HepG2 (cell line): Measurements from ENCODE around the gene PEX5. TPM values are rescaled to one million over a fixed set of nuclear protein-coding genes. Genes with fewer than 3 reads are reported as not detected.

ENCODE experiments used
- ATAC-seq: fragments of 200-7000 bp; cut with Tn5 transposase; 3 replicates; pipeline ENCODE4 v1.9.1; 2020; ENCODE audit warnings: mild to moderate bottlenecking, moderate library complexity
- BruUV-seq: library from RNA; stranded (reverse); fragments of 400-500 nt; replicated peaks from 2 replicates; lab custom pipeline; 2021; lab: Mats Ljungman, UMichigan
- CTCF ChIA-PET: fragments of 300-600 bp; formaldehyde crosslinking; extraction: SDS; loops from one replicate; lab custom pipeline; 2021; ENCODE audit warnings: low total read pairs, inconsistent platforms, low intra/inter-chr PET ratio; lab: Yijun Ruan, JAX
- POLR2A ChIA-PET: fragments of 350-600 bp; sonication (Branson Sonifier 250); formaldehyde crosslinking; loops from one replicate; lab custom pipeline; 2020; ENCODE audit warnings: antibody characterized with exemption, inconsistent platforms; lab: Yijun Ruan, JAX
- DNase-seq: peaks from one replicate; pipeline ENCODE4 v3.0.0-alpha.2; 2015; ENCODE audit warnings: low spot score
- FAIRE-seq: peaks from 3 replicates; lab custom pipeline; 2011; peaks lifted over from hg19 to GRCh38; lab: Jason Lieb, UNC
- H2AFZ ChIP-seq: one replicate; pipeline ENCODE4 v1.6.1; 2011; ENCODE audit warnings: low read length, inconsistent platforms
- H3K27ac ChIP-seq: fragments of 300-600 bp; 3 replicates; pipeline ENCODE4 v1.8.0; 2011; ENCODE audit warnings: mixed run types, mild to moderate bottlenecking, mixed read lengths, low read length, inconsistent platforms; ENCODE audit not compliant: insufficient read depth; ENCODE audit errors: extremely low read length
- H3K27me3 ChIP-seq, 2 experiments: fragments of 200-600 bp in 1 of 2; 2 replicates in 1 of 2; 3 replicates in 1 of 2; pipeline versions ENCODE4 v1.6.0 to v1.8.0; 2011; ENCODE audit warnings: low read length in 2 of 2, mild to moderate bottlenecking in 2 of 2, moderate library complexity in 2 of 2, inconsistent platforms in 1 of 2; ENCODE audit not compliant: insufficient read depth in 2 of 2, control insufficient read depth in 1 of 2
- H3K36me3 ChIP-seq, 2 experiments: fragments of 200-600 bp in 1 of 2; replicated peaks in 1 of 2; 2 replicates in 1 of 2; 3 replicates in 1 of 2; pipeline versions ENCODE4 v1.5.1 to v1.8.0; 2011; ENCODE audit warnings: low read length in 2 of 2, inconsistent platforms in 1 of 2; ENCODE audit not compliant: insufficient read depth in 2 of 2, control insufficient read depth in 1 of 2
- H3K4me1 ChIP-seq: 2 replicates; pipeline ENCODE4 v1.5.1; 2012; ENCODE audit warnings: low read length, inconsistent platforms; ENCODE audit not compliant: insufficient read depth
- H3K4me2 ChIP-seq: 2 replicates; pipeline ENCODE4 v1.6.0; 2011; ENCODE audit warnings: low read depth, low read length, inconsistent platforms
- H3K4me3 ChIP-seq, 3 experiments: fragments of 200-600 bp in 1 of 3; sonication (generic), shearing (Covaris generic) in 1 of 3; replicated peaks in 1 of 3; 2 replicates each; pipeline ENCODE4 v1.5.1; 2011 to 2016; ENCODE audit warnings: low read length in 3 of 3, inconsistent platforms in 2 of 3, low read depth in 2 of 3, mild to moderate bottlenecking in 2 of 3, control low read depth in 1 of 3, mixed read lengths in 1 of 3; ENCODE audit not compliant: insufficient read depth in 1 of 3
- H3K79me2 ChIP-seq: one replicate; pipeline ENCODE4 v1.6.1; 2011; ENCODE audit warnings: low read length, inconsistent platforms; ENCODE audit not compliant: insufficient read depth
- H3K9ac ChIP-seq: 2 replicates; pipeline ENCODE4 v1.6.0; 2011; ENCODE audit warnings: mild to moderate bottlenecking, low read depth, low read length, inconsistent platforms; ENCODE audit not compliant: insufficient read depth
- H3K9me3 ChIP-seq: 2 replicates; pipeline ENCODE4 v1.5.1; 2012; ENCODE audit warnings: mild to moderate bottlenecking, low read length
- H4K20me1 ChIP-seq: 2 replicates; pipeline ENCODE4 v1.6.0; 2011; ENCODE audit warnings: inconsistent platforms, mild to moderate bottlenecking, low read length, moderate library complexity; ENCODE audit not compliant: insufficient read depth
- CTCF ChIP-seq: sonication (generic); formaldehyde crosslinking; IDR thresholded peaks from 2 replicates; pipeline ENCODE4 v1.5.0; 2020; ENCODE audit warnings: mild to moderate bottlenecking, missing genetic modification reagents, moderate library complexity
- KLF11 ChIP-seq: IDR thresholded peaks from 2 replicates; pipeline ENCODE4 v1.6.1; 2016; ENCODE audit warnings: missing compliant biosample characterization
- SMC3 ChIP-seq: IDR thresholded peaks from 2 replicates; pipeline ENCODE4 v1.6.1; 2011; ENCODE audit warnings: low read length, improper control_type of control experiment
- SNAI1 ChIP-seq: sonication (generic); formaldehyde crosslinking; IDR thresholded peaks from 2 replicates; pipeline ENCODE4 v1.5.0; 2020; ENCODE audit warnings: mild to moderate bottlenecking, missing genetic modification reagents, borderline replicate concordance
- STAG1 ChIP-seq: sonication (generic); formaldehyde crosslinking; IDR thresholded peaks from 2 replicates; pipeline ENCODE4 v1.4.0; 2020; ENCODE audit warnings: missing genetic modification reagents
- ZFYVE20 ChIP-seq: sonication (generic); formaldehyde crosslinking; IDR thresholded peaks from 2 replicates; pipeline ENCODE4 v1.8.0; 2023; ENCODE audit warnings: low read depth, mild to moderate bottlenecking, moderate library complexity, missing genetic modification reagents, borderline replicate concordance
- ZNF354B ChIP-seq: sonication (generic); formaldehyde crosslinking; IDR thresholded peaks from 2 replicates; pipeline ENCODE4 v1.8.0; 2022; ENCODE audit warnings: mild to moderate bottlenecking, missing genetic modification reagents
- WGBS: methylation state at CpG from one replicate; pipeline ENCODE4 v1.1.6; 2017; ENCODE audit warnings: low lambda C conversion rate; 5-methylcytosine and 5-hydroxymethylcytosine counted together
- in situ Hi-C: cut with HindIII; loops from 2 replicates; pipeline ENCODE4 v1.10.0; 2017; ENCODE audit warnings: low pct_unique_long_range_greater_than_20kb; ENCODE audit not compliant: extremely low pct_ligation_motif_present
- intact Hi-C: fragments of 100-400 bp; cut with micrococcal nuclease; formaldehyde crosslinking; loops from one replicate; pipeline ENCODE4 v1.10.0; 2022; ENCODE audit not compliant: unreplicated experiment
- polyA plus RNA-seq, 8 experiments: library from polyadenylated mRNA; depleted of rRNA in 3 of 8; stranded (reverse) in 7 of 8; unstranded in 1 of 8; fragments of >200 nt; fragmentation: Illumina TruSeq in 4 of 8; extraction: Trizol in 4 of 8; gene quantifications; 2 replicates each; pipeline versions ENCODE4 v1.2.1 to v1.2.3, GENCODE V29; 2011 to 2016; ENCODE audit warnings: low read depth in 4 of 8, missing spikeins in 1 of 8, mixed read lengths in 1 of 8; ENCODE audit not compliant: insufficient read depth in 1 of 8
- total RNA-seq, 5 experiments: library from RNA; depleted of rRNA; stranded (reverse); fragments of >200 nt; fragmentation: Illumina TruSeq; extraction: Trizol; gene quantifications; 2 replicates each; pipeline ENCODE4 v1.2.3, GENCODE V29; 2016; ENCODE audit warnings: low read depth in 1 of 5

Gene PEX5
- total and polyA plus RNA-seq, 2 of the 13 experiments (the other 11 are each of a cell fraction or from before 2014, with no cell fraction given): 16.4 to 29.0 TPM

GRCh38 chr12:7144414-7145120, 44.9 kb upstream of the PEX5 start:
- Histone ChIP-seq H2AFZ (no peak overlapping the region), H3K36me3 (peaks cover 16 to 69% of the 10 kb centered on the region in 2 experiments), H3K27me3 (no peaks in the 10 kb centered on the region), H3K4me2 (no peak overlapping the region), H3K4me1 (no peaks in the 10 kb centered on the region; the same call in 1 of the 2 replicates), H3K79me2 (no peaks in the 10 kb centered on the region), H3K9ac (no peak overlapping the region), H3K27ac (no peak overlapping the region), H3K4me3 (no peak overlapping the region), H4K20me1 (no peaks in the 10 kb centered on the region), H3K9me3 (no peaks in the 10 kb centered on the region)
- ATAC-seq: 0 out of 3 replicates have a peak, but pooled peaks have one; percentile 26
- ChIA-PET POLR2A (interaction anchor here (1.5 kb wide), 1 partner anchor 14 kb away, joined by 5 read pairs; the partner anchor contains the start of gene CLSTN3), CTCF (interaction anchor here (0.8 to 1.3 kb wide), 4 partner anchors 18 to 85 kb away, joined by 3 to 5 read pairs (median 4); partner anchors contain the start of gene C1S)
- intact Hi-C loops (loop anchor here (1.0 kb wide), 1 partner anchor 84 kb away; the partner anchor contains the start of gene C1S), in situ Hi-C loops (no loop called here)
- TF ChIP-seq ZNF354B (CRISPR knock-in tag) (no peak), STAG1 (CRISPR knock-in tag) (peak; percentile 65), SNAI1 (no peak), CTCF (CRISPR knock-in tag) (peak; percentile 61), KLF11 (no peak), ZFYVE20 (CRISPR knock-in tag) (no peak), SMC3 (peak; percentile 39; the same call in 1 of the 2 replicates)
- 58% methylated on average over 9 of the region's 11 CpGs for WGBS
- no peak for DNase-seq
- FAIRE-seq: no peak
- BruUV-seq: no TSS peak
